GM12878 (cell line): ENCODE results near the gene GPR87. TPM values are rescaled to one million over a fixed set of nuclear protein-coding genes. Genes with fewer than 3 reads are reported as not detected.

ENCODE experiments used
- IKZF2 ChIP-seq, 2 experiments: fragments of 450-650 bp; IDR thresholded peaks; 2 replicates each; pipeline ENCODE4 v1.6.1; 2017; ENCODE audit warnings: mild to moderate bottlenecking in 2 of 2, moderate library complexity in 2 of 2
- IRF5 ChIP-seq: fragments of 450-650 bp; IDR thresholded peaks from 2 replicates; pipeline ENCODE4 v1.6.1; 2017; ENCODE audit warnings: borderline replicate concordance
- MEF2B ChIP-seq: fragments of 450-650 bp; IDR thresholded peaks from 2 replicates; pipeline ENCODE4 v1.6.1; 2018; ENCODE audit warnings: mild to moderate bottlenecking, moderate library complexity; ENCODE audit not compliant: partially characterized antibody, poor library complexity, severe bottlenecking
- NFIC ChIP-seq: IDR thresholded peaks from 2 replicates; pipeline ENCODE4 v1.6.1; 2012; ENCODE audit warnings: low read depth, mild to moderate bottlenecking, inconsistent platforms, low read length, moderate library complexity
- POLR2A ChIP-seq: IDR thresholded peaks from 2 replicates; pipeline ENCODE4 v1.6.1; 2011; ENCODE audit warnings: low read depth, mild to moderate bottlenecking, low read length
- POLR2AphosphoS5 ChIP-seq: IDR thresholded peaks from 2 replicates; pipeline ENCODE4 v1.6.1; 2011; ENCODE audit warnings: mild to moderate bottlenecking, low read length, inconsistent platforms
- SUZ12 ChIP-seq: fragments of 200-600 bp; sonication (generic); IDR thresholded peaks from one replicate; pipeline ENCODE4 v1.6.1; 2018; ENCODE audit warnings: antibody characterized with exemption, mild to moderate bottlenecking; ENCODE audit not compliant: unreplicated experiment
- YBX1 ChIP-seq: fragments of 450-650 bp; IDR thresholded peaks from 2 replicates; pipeline ENCODE4 v1.6.1; 2016; ENCODE audit warnings: antibody characterized with exemption
- ZBTB40 ChIP-seq: fragments of 450-650 bp; IDR thresholded peaks from 2 replicates; pipeline ENCODE4 v1.6.1; 2016; ENCODE audit warnings: mild to moderate bottlenecking, moderate library complexity, borderline replicate concordance
- ZNF24 ChIP-seq: fragments of 450-650 bp; IDR thresholded peaks from 2 replicates; pipeline ENCODE4 v1.6.1; 2017; ENCODE audit warnings: antibody characterized with exemption, mild to moderate bottlenecking
- polyA plus RNA-seq, 11 experiments: library from polyadenylated mRNA; depleted of rRNA in 4 of 11; unstranded in 6 of 11; stranded (reverse) in 5 of 11; fragments of >200 nt; fragmentation: Nextera tagmentation in 4 of 11; fragmentation: Illumina TruSeq in 1 of 11; extraction: Ambion mirVana in 4 of 11; extraction: Trizol in 1 of 11; gene quantifications; 1 replicate in 1 of 11; 2 replicates in 10 of 11; pipeline versions ENCODE4 v1.2.1 to v1.2.3, GENCODE V29; 2011 to 2016; ENCODE audit warnings: inconsistent platforms in 2 of 11, missing spikeins in 2 of 11, low read depth in 1 of 11
- total RNA-seq, 4 experiments: library from RNA; depleted of rRNA in 3 of 4; stranded (reverse); fragments of >200 nt in 3 of 4; fragmentation: Illumina TruSeq in 1 of 4; extraction: Trizol in 1 of 4; gene quantifications; 2 replicates each; pipeline versions ENCODE4 v1.2.1 to v1.2.3, GENCODE V29; 2013 to 2021

The GPR87 gene
- total and polyA plus RNA-seq, 10 of the 15 experiments (the other 5 are each of a cell fraction or from before 2014, with no cell fraction given), result 0.06 to 0.27 (median 0.16) TPM; not detected in 5

DNA sequence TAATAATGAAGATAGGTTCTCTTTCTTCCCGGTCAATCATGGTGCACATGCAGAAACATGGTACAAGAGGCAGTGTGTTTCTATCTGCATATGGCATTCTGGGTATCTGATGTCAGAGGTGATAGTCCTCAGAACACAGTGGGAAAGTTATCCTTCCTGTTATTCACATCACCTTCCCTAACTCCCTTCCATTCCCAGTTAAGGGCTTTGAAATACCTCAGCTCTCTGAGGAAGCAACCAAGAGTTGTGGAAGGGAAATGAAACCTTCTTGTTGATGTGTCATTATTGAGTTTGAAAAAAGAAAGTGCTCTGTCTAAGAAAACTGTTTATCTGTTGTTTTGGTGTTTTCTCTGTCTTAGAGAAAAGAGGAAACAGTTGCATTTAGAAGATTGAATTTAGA, 34.6 kb upstream of the GPR87 start (continued):
- no peak for TF ChIP-seq ZBTB40
- no peak for TF ChIP-seq YBX1
- no peak for TF ChIP-seq MEF2B
- TF ChIP-seq POLR2A, result no peak
- TF ChIP-seq POLR2AphosphoS5, result no peak
- no peak for TF ChIP-seq ZNF24
- TF ChIP-seq NFIC, result peak; percentile 55; the same call in 1 of the 2 replicates
- TF ChIP-seq SUZ12, result no peak
- TF ChIP-seq IKZF2 (IDR thresholded peaks at IDR 0.05), result 0 out of 4 replicates have a peak, but pooled peaks of 1 of the 2 experiments have one; percentile 27
- no peak for TF ChIP-seq IRF5
- TF ChIP-seq, all 136 proteins: peak for 5
